GM18499 (cell line): ENCODE results near the gene NPAS3.

ENCODE experiments used
- ATAC-seq: cut with Tn5 transposase; IDR thresholded peaks from one replicate; pipeline ENCODE4 v1.9.1; 2021; ENCODE audit warnings: moderate number of reproducible peaks; ENCODE audit not compliant: insufficient read depth, unreplicated experiment

Gene NPAS3

GRCh38 chr14:33711811-33712216 lies 773.1 kb downstream of the NPAS3 start:
- ATAC-seq = no peak

GRCh38 chr14:33714527-33715226 lies 776.0 kb downstream of the NPAS3 start:
- ATAC-seq = no peak

GRCh38 chr14:33715227-33715528 lies 776.5 kb downstream of the NPAS3 start:
- no peak for ATAC-seq

GRCh38 chr14:33716921-33717320 lies 778.2 kb downstream of the NPAS3 start:
- no peak for ATAC-seq

GRCh38 chr14:33717866-33718265 lies 779.2 kb downstream of the NPAS3 start:
- no peak for ATAC-seq

GRCh38 chr14:33720284-33720787 lies 781.7 kb downstream of the NPAS3 start:
- ATAC-seq = no peak

- no peak for ATAC-seq
Observed at GRCh38 chr14:33726685-33727084, 788.0 kb downstream of the NPAS3 start.

GRCh38 chr14:33727606-33728005 lies 788.9 kb downstream of the NPAS3 start:
- ATAC-seq = no peak

- no peak for ATAC-seq
Observed at GRCh38 chr14:33728010-33728498, 789.4 kb downstream of the NPAS3 start.

GRCh38 chr14:33730156-33730555 lies 791.5 kb downstream of the NPAS3 start:
- ATAC-seq = no peak

GRCh38 chr14:33732175-33732574 lies 793.5 kb downstream of the NPAS3 start:
- no peak for ATAC-seq

GRCh38 chr14:33733310-33733709 lies 794.6 kb downstream of the NPAS3 start:
- ATAC-seq = no peak

GRCh38 chr14:33733721-33734120 lies 795.0 kb downstream of the NPAS3 start:
- no peak for ATAC-seq

GRCh38 chr14:33734387-33734786 lies 795.7 kb downstream of the NPAS3 start:
- ATAC-seq = no peak

- ATAC-seq = no peak
Observed at GRCh38 chr14:33736299-33736825, 797.7 kb downstream of the NPAS3 start.

GRCh38 chr14:33736979-33737378 lies 798.3 kb downstream of the NPAS3 start:
- no peak for ATAC-seq

- ATAC-seq = no peak
Observed at GRCh38 chr14:33737446-33737845, 798.8 kb downstream of the NPAS3 start.

- no peak for ATAC-seq
Observed at GRCh38 chr14:33738029-33738428, 799.4 kb downstream of the NPAS3 start.

- no peak for ATAC-seq
Observed at GRCh38 chr14:33738491-33738890, 799.8 kb downstream of the NPAS3 start.

- ATAC-seq = no peak
Observed at GRCh38 chr14:33740531-33740930, 801.9 kb downstream of the NPAS3 start.

GRCh38 chr14:33742166-33742565 lies 803.5 kb downstream of the NPAS3 start:
- no peak for ATAC-seq

GRCh38 chr14:33745163-33745562 lies 806.5 kb downstream of the NPAS3 start:
- no peak for ATAC-seq
